Fibroblast of upper back skin (primary cell): Measurements from ENCODE around the gene SMOC2.

Experiments used
- DNase-seq: peaks from one replicate; pipeline ENCODE4 v3.0.0-alpha.2; 2013

Gene SMOC2

DNA sequence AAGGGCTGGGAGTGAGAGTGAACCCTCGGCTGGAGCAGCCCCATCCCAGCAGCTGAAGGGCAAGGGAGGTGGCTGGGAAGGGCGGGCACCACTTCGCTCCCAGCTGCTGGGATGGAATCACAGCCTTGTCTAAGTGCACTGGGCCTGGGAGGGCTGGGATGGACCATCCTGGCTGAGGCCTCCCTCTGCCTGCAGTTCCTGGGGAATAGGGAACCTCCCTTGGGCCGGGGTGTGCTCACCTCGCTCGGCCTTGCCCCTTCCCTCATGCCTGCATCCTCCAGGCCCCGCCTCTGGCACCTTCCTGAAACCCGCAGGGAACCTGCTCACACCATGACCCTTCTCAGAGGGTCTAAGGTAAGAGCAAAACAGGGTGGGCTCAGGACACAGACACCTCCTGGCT is 53.7 kb downstream of the SMOC2 start:
- no peak for DNase-seq

DNA sequence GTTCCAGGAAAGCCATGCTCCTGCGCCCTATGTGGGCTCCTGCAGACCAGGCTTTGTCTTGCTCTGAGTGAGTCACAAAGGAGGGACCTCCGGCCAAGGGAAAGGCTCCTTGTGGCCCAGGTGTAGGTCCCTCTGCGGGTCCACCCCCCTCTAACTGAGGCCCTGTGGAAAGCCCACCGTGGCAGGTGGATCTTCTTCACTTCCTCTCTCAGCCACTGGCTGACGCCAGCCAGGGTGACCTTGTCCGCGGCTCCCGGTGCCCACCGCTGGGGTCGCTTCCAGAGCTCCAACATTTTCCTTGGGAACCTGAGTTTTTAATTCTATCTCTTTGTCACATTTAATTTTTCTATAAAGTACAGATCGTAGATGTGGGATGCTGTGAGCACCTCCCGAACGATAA is 54.1 kb downstream of the SMOC2 start:
- DNase-seq = no peak

DNA sequence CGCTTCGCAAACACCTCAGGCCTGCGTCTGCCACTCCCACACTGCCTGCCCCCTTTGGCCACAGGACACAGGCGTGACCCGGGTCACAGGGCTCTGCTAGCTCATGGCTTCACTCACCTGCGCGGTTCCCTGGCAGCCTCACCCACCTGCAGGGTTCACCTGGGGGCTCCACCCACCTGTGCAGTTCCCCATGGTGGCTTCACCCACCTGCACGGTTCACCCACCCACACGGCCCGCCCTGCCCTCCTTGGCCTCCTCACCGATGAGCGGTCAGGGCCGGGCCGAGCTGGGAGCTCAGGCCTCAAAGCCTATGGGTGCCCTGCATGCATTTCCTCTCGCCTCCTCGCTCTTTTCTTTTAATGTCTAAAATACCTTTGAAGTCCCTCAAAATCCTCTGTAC is 54.7 kb downstream of the SMOC2 start:
- no peak for DNase-seq

DNA sequence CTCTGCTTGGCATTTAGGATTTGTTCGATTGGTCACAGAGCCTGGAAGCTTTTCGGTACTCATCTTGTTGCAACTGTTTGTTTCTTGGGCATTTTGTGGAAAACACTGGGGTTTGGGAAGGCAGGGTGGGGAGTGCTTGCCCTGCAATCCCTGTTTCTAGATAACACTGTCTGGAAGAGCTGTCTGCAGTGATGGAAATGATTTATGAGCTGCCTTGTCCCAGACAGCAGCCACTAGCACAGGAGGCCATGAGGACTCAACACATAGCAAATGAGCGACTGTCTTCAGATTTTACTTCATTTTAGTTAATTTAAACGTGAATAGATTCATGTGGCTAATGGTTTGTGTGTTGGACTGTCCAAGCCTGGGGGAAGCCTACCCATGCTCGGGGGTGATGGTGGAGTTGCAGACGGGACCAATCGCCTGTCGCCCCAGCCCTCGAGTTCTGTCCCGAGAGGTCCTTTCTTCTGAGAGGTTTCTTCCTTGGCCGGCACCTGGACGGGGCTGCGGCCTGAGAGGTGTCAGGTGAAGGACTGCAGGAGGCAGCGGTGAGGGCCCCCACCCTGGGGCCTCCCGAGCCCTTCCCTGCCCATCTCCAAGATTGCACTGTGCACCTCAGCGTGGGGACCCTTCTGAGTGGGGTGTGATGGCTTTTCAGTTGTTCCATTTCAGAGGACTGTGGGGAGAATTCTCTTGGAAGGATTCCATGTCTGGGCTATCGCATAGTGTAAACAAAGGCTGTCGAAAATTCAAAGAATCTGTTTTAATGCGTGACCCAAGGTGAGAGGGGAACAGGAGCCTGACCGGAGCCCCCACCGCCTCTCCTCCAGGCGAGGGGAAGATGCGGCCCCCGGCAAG is 55.4 kb downstream of the SMOC2 start:
- no peak for DNase-seq

DNA sequence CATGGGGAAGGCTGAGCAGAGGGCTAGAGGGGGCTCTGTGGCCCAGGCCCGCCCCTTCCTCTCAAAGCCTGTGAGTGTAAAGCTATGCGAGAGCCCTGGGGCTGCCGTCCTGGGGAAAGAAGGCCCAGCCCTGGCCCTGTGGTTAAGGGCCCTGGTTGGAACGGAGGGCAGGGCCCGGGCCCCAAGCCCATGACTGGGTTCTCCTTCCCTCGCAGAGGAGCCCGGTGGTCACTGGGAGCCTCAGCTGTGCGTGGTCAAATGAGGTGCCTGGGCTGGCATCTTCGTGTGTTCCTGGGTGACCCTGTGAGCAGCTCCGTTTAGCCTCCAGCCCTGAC is 56.0 kb downstream of the SMOC2 start:
- no peak for DNase-seq

DNA sequence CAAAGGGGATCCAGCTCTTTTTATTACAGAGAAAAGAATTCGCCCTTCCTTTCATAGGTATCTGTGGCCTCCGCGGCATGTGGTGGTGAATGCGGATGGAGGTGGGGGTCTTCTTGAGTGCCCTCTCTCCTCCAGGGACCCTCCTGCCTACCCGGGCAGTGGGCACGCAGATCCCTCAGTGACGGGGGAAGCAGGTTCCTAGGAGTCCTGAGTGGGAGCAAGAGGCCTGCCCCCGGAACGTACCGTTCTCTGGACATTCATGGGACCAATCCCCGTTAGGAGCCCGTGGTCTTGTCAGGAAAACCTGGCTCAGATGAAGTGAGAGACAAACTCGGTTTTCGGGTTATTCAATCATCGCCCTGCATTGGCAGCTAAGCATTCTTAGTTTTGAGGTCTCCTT is 56.4 kb downstream of the SMOC2 start:
- no peak for DNase-seq

DNA sequence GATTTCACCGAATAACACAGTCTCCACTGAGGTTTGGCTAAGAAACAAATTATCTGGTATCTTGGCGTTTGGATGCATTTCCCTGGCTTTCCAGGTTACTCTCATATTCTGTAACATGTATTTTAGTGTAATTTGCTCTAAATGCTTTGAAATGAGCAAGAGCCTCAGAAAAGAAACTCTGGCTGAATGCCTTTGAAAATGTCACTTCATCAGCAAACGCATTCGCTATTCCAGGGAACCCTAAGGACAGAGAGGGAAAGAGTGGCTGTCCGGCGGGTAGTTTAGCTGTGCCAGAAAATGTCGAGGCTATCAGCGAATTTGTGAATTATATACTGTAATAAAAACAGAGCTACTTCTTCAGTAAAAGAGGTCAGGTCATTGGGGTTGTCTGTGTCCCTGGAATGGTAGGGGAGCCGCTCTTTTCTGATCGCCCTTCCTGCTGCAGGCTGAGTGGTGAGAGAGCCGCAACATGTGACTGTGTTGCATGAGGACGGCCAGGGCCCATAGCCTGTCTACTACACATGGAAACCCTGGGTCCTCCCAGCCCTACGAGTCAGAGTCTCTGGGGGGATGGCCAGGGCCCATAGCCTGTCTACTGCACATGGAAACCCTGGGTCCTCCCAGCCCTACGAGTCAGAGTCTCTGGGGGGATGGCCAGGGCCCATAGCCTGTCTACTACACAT is 57.3 kb downstream of the SMOC2 start:
- DNase-seq = no peak

DNA sequence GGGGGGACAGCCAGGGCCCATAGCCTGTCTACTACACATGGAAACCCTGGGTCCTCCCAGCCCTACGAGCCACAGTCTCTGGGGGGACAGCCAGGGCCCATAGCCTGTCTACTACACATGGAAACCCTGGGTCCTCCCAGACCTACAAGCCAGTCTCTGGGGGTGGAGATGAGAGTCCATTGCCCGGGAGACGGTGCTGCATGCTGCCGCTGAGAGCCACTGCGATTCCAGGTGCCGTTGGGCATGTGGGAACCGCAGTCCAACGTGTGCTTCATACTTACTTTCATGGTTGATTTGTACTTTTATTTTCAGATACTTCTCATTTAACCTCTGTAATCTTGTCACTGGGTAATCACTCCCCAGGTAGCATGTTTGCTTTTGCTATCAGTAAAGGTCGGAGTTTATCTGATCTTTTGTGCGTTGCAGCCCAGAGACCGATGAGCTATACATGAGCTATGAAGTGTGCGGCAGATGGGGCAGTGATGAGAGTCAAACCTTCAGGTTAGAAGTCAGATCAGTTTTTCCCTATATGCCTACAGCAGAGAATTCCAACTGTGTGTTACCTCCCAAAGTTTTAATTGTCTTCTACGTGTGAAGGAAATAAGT is 58.2 kb downstream of the SMOC2 start:
- no peak for DNase-seq

DNA sequence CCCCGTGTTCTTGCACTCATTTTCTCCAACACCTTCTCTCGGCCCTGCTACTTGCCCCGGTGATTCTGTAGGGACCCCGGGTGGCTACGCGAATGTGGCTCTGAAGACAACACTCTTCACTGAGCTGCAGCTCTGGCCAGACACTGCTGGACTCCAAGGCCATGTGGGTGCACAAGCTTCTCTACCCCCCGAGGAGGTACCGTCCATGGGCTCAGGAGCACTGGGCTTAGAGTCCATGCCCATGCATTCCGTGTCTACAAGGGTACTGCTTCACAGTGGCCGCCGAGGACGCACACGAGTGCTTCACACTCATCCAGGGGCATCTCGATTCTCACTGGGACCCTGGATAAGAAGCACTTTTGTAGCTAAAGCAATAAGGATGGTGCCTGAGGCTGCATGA is 59.5 kb downstream of the SMOC2 start:
- DNase-seq = no peak

DNA sequence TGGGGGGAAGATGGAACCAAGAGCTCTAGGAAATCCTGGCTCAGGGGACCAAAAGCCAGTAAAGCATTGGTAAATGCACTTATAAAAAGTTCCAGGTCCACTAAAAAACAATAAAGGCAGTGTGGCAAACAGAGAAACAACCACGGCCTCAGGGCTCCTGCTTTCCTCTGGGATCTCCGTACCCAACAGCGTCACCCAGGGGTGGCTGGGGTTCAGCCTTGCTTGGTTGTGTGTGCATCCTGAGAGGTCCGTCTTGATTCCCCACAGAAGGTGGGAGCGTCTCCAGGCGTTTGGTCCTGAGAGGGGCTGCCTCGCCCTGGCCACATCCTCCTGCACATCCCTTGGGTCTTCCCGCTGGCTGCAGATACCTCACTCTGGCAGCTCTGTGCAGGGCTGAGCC is 60.6 kb downstream of the SMOC2 start:
- no peak for DNase-seq

DNA sequence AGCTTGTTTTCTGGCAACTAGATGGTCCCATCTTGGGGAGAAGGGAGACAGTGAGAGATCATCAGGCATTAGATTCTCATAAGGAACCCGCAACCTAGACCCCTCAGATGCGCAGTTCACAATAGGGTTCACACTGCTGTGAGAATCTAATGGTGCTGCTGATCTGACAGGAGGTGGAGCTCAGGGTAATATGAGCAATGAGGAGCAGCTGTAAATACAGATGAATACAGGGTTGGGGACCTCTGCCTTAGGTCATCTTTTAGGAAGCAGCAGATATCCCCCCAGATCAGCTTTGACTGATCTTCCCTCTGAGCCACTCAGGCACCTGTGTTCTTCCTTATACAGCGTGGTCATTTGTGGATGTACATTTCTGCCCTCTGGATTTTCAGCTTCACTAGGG is 63.4 kb downstream of the SMOC2 start:
- DNase-seq = no peak

DNA sequence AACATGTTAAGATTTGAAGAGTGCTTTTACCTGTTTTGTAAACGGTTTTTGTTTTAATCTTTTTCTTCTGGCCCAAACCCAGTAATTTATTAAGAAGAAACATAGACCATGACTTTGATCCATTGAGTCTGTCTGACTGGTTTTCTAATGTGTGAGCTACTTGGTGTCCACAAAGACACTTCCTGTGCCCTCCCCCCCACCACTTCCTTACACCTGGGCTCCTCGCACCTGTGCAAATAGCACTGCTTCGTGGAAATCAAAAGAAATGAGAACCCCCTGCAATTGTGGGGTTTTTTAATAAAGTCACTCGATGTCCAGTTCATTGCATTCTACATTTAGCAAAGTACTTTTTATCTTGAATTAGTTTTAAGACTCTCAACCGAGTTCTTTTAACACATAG is 65.5 kb downstream of the SMOC2 start:
- DNase-seq = no peak

DNA sequence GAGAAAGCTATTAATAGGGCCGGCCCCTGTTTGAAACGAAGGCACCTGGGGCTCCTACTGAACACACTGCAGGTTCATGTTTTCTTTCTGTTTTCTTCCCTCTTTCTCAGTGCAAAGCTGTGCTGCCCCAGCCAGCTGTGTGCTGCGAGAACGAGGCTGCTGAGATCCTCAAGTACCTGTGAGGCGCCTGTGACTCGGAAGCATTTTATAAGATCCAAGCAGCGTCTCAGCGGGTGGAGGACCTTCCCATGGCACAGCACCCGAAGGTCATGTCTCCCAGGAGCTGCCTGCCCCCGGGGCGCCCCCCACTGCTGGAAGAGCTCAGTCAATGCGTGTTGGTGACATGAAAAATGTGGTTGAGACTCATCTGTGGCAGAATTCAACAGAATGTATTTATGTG is 66.3 kb downstream of the SMOC2 start:
- DNase-seq = no peak

DNA sequence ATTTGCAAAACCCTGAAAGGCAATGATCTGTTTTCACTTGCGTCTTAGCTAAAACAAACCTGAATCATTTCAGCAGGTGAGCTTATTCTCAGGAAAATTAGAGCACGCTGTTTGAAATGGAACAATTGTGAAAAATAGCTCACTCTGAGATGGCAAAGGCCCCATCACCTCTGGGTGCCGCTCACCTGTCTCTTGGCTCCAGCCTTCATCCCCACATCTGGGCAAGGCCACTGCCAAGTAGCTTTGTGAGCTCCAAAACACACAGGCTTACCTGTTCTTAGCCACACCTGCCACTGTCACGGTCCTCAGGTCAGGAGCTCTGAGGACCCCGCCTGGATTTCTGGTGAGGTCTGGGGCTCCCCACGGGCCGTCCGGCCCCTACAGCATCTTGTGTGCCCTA is 66.7 kb downstream of the SMOC2 start:
- DNase-seq = no peak

DNA sequence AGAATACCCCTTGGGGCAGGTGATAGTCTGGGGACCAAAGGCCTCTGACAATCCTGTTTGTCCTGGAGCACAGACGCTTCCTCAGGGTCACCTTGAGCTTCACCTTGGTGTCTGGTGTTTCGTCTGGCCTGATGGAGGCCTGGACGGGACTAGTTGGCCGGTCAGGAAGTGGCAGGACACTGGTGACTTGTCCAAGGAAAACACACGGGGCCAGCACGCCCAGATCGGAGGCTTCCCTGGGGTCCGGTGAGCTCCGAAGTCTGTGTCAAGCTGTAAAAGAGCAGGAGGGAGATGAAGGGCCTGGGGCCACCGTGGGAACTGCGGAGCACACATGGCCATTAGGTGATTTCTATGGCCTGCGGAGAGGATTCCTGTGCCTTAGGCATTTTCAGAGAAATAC is 67.9 kb downstream of the SMOC2 start:
- no peak for DNase-seq

DNA sequence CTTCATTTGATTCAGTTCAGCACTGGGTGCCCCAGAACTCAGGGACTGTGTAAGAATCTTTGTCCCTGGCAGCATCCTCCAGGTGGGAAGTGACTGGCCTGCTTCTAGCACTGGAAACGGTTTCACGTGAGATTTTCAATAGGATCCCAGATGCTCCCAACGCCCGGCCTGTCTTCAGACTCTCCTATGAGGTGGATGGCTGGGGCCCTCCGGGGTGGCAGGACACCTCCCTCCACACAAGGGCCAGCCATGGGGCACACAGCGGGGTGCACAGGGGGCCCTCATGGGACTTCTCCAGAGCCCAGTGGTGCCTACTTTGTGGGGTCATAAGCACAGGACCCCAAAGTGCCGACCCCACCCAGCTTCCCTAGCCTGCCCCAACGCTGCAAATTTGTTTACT is 72.8 kb downstream of the SMOC2 start:
- no peak for DNase-seq

DNA sequence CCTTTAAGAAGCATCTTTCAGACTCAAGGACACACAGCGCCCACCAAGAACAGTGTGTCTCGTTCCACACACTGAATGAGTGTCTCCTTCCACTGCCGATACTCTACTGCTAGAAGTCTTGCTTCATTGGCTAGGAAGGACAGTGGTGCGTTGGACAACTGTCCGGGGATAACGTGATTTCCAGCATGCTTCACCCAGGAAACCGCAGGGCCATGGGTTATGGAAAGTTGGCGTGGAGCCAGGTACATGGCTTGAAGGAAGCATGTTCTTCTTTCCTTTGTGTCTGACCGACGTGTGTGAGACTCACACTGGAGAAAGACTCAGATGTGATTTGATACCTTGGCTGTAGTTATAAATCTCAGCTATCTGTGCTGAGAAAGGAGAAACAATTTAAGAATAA is 73.2 kb downstream of the SMOC2 start:
- DNase-seq = no peak

DNA sequence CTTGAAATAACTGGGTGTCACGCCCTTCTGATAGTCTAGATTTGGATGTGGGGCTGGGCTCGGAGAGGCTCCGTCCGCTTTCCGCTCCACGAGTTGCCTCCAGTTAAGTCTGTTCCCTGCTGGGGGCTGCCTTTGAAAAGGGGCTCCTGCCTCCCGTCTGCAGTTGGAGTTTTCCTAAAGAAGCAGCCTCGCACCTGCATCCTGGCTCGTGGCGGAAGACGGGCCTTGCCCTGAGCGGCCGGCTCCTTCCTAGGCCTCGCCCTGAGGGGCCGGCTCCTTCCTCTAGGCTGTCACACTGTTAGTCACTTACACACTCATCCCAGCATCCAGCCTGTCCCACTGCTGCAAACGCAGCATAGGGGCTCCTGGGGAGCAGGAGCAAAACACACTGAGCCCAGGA is 74.4 kb downstream of the SMOC2 start:
- no peak for DNase-seq

DNA sequence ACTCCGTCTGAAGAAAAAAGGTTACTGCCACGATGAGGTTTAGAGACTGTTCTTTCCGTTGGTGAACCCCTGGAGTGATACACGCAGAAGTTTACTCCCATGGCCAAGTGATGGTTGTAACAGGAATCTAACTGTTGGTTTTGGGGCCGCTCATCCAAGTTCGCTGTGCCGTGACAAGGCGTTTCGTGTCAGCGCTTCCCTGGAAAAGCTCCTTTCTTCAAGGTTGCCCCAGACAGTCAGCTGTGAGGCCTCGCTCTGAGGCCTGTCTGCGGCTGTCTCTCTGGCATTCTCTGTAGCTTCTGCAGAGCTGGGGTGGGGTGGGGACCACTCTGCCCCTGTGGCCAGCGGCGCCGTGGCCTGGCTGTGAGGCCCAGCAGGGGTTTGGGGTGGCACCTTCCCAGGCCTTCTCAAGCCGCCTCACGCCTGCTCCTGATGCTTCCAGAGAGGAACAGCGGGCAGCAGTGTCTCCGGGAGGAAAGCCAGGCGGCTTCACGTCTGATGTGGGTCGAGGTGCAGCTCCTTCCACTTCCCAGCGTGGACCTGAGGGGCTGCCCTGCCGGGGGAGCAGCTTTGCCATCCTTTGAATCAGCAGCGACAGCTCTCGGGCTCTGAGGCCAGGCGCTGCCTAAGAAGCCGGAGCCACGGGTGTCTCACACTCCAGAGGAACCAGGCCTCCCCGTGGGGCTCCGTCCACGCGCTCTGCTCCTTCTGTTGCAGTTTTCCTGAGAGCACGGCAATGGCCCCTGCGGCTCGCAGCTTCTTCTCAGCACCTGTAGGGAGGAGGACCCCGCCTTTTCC is 76.2 kb downstream of the SMOC2 start:
- no peak for DNase-seq

DNA sequence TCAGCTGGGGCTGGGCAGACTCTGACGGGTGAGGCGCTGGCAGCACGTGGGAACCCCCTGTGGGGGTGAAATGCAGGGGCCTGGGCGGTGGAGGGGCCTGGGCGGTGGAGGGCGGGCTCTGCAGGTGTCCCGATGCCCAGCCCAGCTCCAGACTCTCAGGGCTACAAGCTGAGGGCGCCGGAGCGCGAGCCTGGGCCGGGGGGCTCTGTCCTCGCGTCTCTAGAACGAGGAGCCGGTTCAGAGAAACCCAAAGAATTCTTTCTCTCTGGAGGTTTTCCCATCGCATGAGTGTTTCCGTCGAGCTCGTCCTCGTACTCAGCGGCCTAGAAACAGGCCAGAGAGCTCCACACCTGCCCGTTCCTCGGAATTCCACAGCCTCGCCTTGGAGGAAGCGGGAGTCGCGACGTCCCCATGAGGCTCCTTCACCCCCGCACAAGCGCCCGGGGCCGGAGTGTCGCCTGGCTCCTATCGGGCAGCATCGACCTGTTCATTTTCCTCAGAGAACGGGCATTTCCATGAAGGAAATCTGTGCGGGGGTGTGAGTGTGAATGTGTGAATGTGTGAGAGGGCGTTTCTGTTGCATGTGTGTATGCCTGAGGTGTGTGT is 76.9 kb downstream of the SMOC2 start:
- DNase-seq = no peak

DNA sequence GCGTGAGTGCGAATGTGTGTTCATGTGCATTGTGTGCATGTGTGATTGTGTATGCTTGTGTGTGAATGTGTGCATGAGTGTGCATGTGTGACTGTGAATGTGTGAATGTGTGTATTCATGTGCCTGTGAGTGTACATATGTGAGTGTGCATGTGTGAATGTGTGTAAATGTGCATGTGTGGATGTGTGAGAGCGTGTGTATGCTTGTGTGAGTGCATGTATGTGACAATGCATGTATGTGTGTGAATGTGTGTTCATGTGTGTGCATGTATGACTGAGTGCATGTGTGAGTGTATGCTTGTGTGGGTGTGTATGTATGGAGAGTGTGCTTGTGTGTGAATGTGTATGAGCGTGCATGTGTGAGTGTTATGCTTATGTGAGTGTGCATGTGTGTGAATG is 77.4 kb downstream of the SMOC2 start:
- DNase-seq = no peak

DNA sequence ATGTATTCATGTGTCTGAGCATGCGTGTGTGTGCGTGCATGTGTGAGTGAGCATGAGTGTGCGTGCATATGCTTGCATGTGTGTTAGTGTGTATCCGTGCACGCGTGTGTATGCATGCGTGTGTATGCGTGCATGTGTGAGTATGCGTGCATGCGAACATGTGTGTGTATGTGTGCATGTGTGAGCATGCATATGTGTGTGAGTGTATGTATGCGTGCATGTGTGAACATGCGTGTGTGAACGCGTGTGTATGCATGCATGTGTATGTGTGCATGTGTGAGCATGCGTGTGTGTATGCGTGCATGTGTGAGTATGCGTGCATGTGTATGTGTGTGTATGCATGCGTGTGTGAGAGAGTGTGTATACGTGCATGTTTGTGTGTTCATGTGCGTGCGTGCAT is 77.9 kb downstream of the SMOC2 start:
- DNase-seq = no peak

DNA sequence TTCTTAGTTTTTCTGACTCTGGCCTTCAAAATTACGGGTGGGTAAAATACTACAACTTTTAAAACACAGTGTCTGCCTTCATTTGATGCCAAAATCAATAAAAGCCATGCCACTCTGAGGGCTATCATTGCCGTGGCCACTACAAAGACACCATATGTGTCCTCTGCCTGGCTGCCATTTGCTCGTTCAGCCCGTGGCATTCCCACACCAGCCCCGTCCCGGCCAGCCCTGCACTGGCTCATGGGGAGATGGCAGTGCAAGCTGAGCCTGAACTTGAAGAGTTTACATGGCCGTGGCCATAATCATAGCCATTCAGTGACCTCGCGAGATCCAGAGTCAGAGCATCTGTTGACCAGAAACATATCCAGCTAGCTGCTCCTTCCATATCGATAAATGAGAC is 79.2 kb downstream of the SMOC2 start:
- DNase-seq = no peak
